ENCODE results near the gene SDHAF1.

DNA sequence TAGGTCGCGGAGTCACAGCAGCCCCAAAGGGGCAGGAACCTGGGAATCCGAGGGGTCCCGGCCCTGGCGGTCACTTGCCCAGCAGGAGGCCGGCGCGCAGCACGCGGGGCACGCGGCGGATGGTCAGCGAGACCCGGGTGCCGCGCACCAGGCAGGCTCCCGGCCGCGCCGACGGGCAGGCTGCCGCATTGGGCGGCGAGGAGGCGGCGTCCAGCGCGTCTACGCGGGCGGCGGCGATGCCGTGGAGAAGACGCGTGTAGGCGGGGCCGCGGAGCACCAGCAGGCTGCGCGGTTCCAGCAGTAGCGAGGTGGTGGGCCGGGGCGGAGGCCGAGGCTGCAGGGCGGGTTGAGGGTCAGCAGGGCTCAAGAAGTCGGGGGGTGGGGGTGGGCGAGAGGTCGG lies 14.2 kb downstream of the SDHAF1 start:
- TF ChIP-seq, protein P1, sequence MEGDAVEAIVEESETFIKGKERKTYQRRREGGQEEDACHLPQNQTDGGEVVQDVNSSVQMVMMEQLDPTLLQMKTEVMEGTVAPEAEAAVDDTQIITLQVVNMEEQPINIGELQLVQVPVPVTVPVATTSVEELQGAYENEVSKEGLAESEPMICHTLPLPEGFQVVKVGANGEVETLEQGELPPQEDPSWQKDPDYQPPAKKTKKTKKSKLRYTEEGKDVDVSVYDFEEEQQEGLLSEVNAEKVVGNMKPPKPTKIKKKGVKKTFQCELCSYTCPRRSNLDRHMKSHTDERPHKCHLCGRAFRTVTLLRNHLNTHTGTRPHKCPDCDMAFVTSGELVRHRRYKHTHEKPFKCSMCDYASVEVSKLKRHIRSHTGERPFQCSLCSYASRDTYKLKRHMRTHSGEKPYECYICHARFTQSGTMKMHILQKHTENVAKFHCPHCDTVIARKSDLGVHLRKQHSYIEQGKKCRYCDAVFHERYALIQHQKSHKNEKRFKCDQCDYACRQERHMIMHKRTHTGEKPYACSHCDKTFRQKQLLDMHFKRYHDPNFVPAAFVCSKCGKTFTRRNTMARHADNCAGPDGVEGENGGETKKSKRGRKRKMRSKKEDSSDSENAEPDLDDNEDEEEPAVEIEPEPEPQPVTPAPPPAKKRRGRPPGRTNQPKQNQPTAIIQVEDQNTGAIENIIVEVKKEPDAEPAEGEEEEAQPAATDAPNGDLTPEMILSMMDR (IDR thresholded peaks at IDR 0.05), result peak in 1 of 6 experiments; percentile 5
- peak in 2 of 4 donors; percentile 37 to 39 for TF ChIP-seq POLR2A (IDR thresholded peaks at IDR 0.05)
